GM21360 (cell line): ENCODE measurements around the gene GGTLC3.
"Not testable (repeated sequence)": the region's sequence is repeated elsewhere in the genome, so short reads cannot be mapped to it uniquely, and the experiment has no call there.

Experiments used
- ATAC-seq: cut with Tn5 transposase; IDR thresholded peaks from one replicate; pipeline ENCODE4 v1.9.1; 2021; ENCODE audit warnings: mild to moderate bottlenecking, moderate library complexity; ENCODE audit not compliant: unreplicated experiment

GGTLC3 gene

GRCh38 chr22:18518061-18518460 lies at the start of gene GGTLC3:
Gene GGTLC3 (minus strand): TSS chr22:18518161. CDS start chr22:18517897, 264 bp downstream.
- not testable (repeated sequence) for ATAC-seq

GRCh38 chr22:18560099-18560974 lies 42.4 kb upstream of the GGTLC3 start:
- ATAC-seq = not testable (repeated sequence)

GRCh38 chr22:18558939-18559338 lies 41.0 kb upstream of the GGTLC3 start:
- ATAC-seq = not testable (repeated sequence)

GRCh38 chr22:18558516-18558915 lies 40.6 kb upstream of the GGTLC3 start:
- not testable (repeated sequence) for ATAC-seq

- not testable (repeated sequence) for ATAC-seq
Measured at GRCh38 chr22:18554280-18555256, 36.6 kb upstream of the GGTLC3 start.

GRCh38 chr22:18552839-18553597 lies 35.1 kb upstream of the GGTLC3 start:
- ATAC-seq = not testable (repeated sequence)

GRCh38 chr22:18551046-18551445 lies 33.1 kb upstream of the GGTLC3 start:
- not testable (repeated sequence) for ATAC-seq

GRCh38 chr22:18549458-18550179 lies 31.7 kb upstream of the GGTLC3 start:
- ATAC-seq = not testable (repeated sequence)

GRCh38 chr22:18544615-18545014 lies 26.7 kb upstream of the GGTLC3 start:
- ATAC-seq = not testable (repeated sequence)

GRCh38 chr22:18543400-18543799 lies 25.4 kb upstream of the GGTLC3 start:
- ATAC-seq = not testable (repeated sequence)

- ATAC-seq = not testable (repeated sequence)
Measured at GRCh38 chr22:18539994-18540393, 22.0 kb upstream of the GGTLC3 start.

- not testable (repeated sequence) for ATAC-seq
Measured at GRCh38 chr22:18534315-18534714, 16.4 kb upstream of the GGTLC3 start.

GRCh38 chr22:18533633-18534032 lies 15.7 kb upstream of the GGTLC3 start:
- not testable (repeated sequence) for ATAC-seq

- peak; percentile 11 for ATAC-seq
Measured at GRCh38 chr22:18529416-18530145, 11.6 kb upstream of the GGTLC3 start.

- peak; percentile 75 for ATAC-seq
Measured at GRCh38 chr22:18528597-18529415, 10.8 kb upstream of the GGTLC3 start.

- peak; percentile 20 for ATAC-seq
Measured at GRCh38 chr22:18527752-18528596, 10.0 kb upstream of the GGTLC3 start, which contains the start of gene TMEM191B. Gene TMEM191B (plus strand): TSS chr22:18527802. CDS start chr22:18527981, 179 bp downstream.

GRCh38 chr22:18523328-18523727 lies 5.4 kb upstream of the GGTLC3 start:
- ATAC-seq = not testable (repeated sequence)
